Stimulated activated CD4-positive, alpha-beta T cell treated with anti-CD3 and anti-CD28 coated beads, Interleukin-15, amount 100 ng/mL, for 48 hours (primary cell): ENCODE results near the gene RAX2.
A peak's percentile ranks its signal among the peaks of the same experiment; 100 is the strongest.
"Not testable (repeated sequence)": the region's sequence is repeated elsewhere in the genome, so short reads cannot be mapped to it uniquely, and the experiment has no call there.

ENCODE experiments used
- DNase-seq, 2 donors: peaks; one replicate each; pipeline ENCODE4 v3.0.0-alpha.2; 2020; ENCODE audit warnings: low read depth in 2 of 2

Gene RAX2

GRCh38 chr19:3778104-3778867 is 6.3 kb upstream of the RAX2 start:
- no peak for DNase-seq

GRCh38 chr19:3776479-3777040 is 4.5 kb upstream of the RAX2 start:
- no peak for DNase-seq

GRCh38 chr19:3775831-3776230 is 3.8 kb upstream of the RAX2 start:
- DNase-seq: no peak

GRCh38 chr19:3775374-3775711 is 3.3 kb upstream of the RAX2 start:
- DNase-seq: no peak

- DNase-seq: no peak
These were observed 2.8 kb upstream of the RAX2 start for GRCh38 chr19:3774621-3775373.

- no peak for DNase-seq
These were observed 1.9 kb upstream of the RAX2 start for GRCh38 chr19:3773814-3774515.

GRCh38 chr19:3771000-3771905 is 775 bp downstream of the RAX2 start:
- no peak for DNase-seq

- no peak for DNase-seq
These were observed 1.7 kb downstream of the RAX2 start for GRCh38 chr19:3770136-3770999.

- no peak for DNase-seq
These were observed 2.5 kb downstream of the RAX2 start for GRCh38 chr19:3769494-3769893.

GRCh38 chr19:3768748-3769099 is 3.3 kb downstream of the RAX2 start:
- DNase-seq: no peak

GRCh38 chr19:3768015-3768747 is 3.8 kb downstream of the RAX2 start:
- DNase-seq: no peak

GRCh38 chr19:3767050-3767449 is 5.0 kb downstream of the RAX2 start:
- DNase-seq: no peak

- DNase-seq: no peak
These were observed 5.5 kb downstream of the RAX2 start for GRCh38 chr19:3766520-3766919.

- DNase-seq: not testable (repeated sequence)
These were observed 6.3 kb downstream of the RAX2 start for GRCh38 chr19:3765757-3766156.

- DNase-seq: no peak
These were observed 6.9 kb downstream of the RAX2 start for GRCh38 chr19:3765121-3765520.

- peak; percentile 99 for DNase-seq
These were observed 9.2 kb downstream of the RAX2 start, which contains the start of gene MRPL54 for GRCh38 chr19:3762501-3763459. Gene MRPL54, plus strand, starts transcription at chr19:3762682. Its CDS starts 19 bp downstream, at chr19:3762701.

- no peak for DNase-seq
These were observed 9.9 kb downstream of the RAX2 start for GRCh38 chr19:3762130-3762473.

- peak; percentile 91 to 95 for DNase-seq
These were observed 10.5 kb downstream of the RAX2 start, which contains the start of gene APBA3 for GRCh38 chr19:3761382-3762129. Gene APBA3, minus strand, starts transcription at chr19:3761692. Its CDS starts 1,428 bp downstream, at chr19:3760264.
